Non-pigmented ciliary epithelial cell (primary cell): ENCODE data around the gene PTPRM.

Experiments
- DNase-seq: peaks from one replicate; pipeline ENCODE4 v3.0.0-alpha.2; 2010; ENCODE audit warnings: low read depth

The PTPRM gene

GRCh38 chr18:7856733-7857132, 289.6 kb downstream of the PTPRM start:
- peak; percentile 23 for DNase-seq

GRCh38 chr18:7857562-7857961, 290.4 kb downstream of the PTPRM start:
- DNase-seq, result no peak

GRCh38 chr18:7859122-7859521, 292.0 kb downstream of the PTPRM start:
- DNase-seq, result no peak

- DNase-seq, result no peak
Observed at GRCh38 chr18:7870266-7870665, 303.1 kb downstream of the PTPRM start.

- no peak for DNase-seq
Observed at GRCh38 chr18:7870855-7871254, 303.7 kb downstream of the PTPRM start.

- no peak for DNase-seq
Observed at GRCh38 chr18:7871560-7872456, 304.7 kb downstream of the PTPRM start.

- DNase-seq, result no peak
Observed at GRCh38 chr18:7872569-7872968, 305.5 kb downstream of the PTPRM start.

- no peak for DNase-seq
Observed at GRCh38 chr18:7873316-7873715, 306.2 kb downstream of the PTPRM start.

- DNase-seq, result no peak
Observed at GRCh38 chr18:7876354-7877104, 309.4 kb downstream of the PTPRM start.

GRCh38 chr18:7877609-7878008, 310.5 kb downstream of the PTPRM start:
- DNase-seq, result no peak

GRCh38 chr18:7878265-7879211, 311.4 kb downstream of the PTPRM start:
- DNase-seq, result no peak

- no peak for DNase-seq
Observed at GRCh38 chr18:7879717-7880116, 312.6 kb downstream of the PTPRM start.

- DNase-seq, result no peak
Observed at GRCh38 chr18:7885865-7886264, 318.7 kb downstream of the PTPRM start.

GRCh38 chr18:7886436-7886835, 319.3 kb downstream of the PTPRM start:
- DNase-seq, result no peak

- no peak for DNase-seq
Observed at GRCh38 chr18:7889515-7889914, 322.4 kb downstream of the PTPRM start.

GRCh38 chr18:7890075-7890474, 323.0 kb downstream of the PTPRM start:
- no peak for DNase-seq

- DNase-seq, result no peak
Observed at GRCh38 chr18:7892556-7892955, 325.4 kb downstream of the PTPRM start.

- no peak for DNase-seq
Observed at GRCh38 chr18:7894592-7894991, 327.5 kb downstream of the PTPRM start.

GRCh38 chr18:7895346-7895745, 328.2 kb downstream of the PTPRM start:
- no peak for DNase-seq

GRCh38 chr18:7896161-7896560, 329.0 kb downstream of the PTPRM start:
- DNase-seq, result no peak

GRCh38 chr18:7896805-7897518, 329.8 kb downstream of the PTPRM start:
- no peak for DNase-seq
